GM19372 (cell line): ENCODE measurements around the gene EEF2.
A peak's percentile ranks its signal among the peaks of the same experiment; 100 is the strongest.
"Not testable (repeated sequence)": the region's sequence is repeated elsewhere in the genome, so short reads cannot be mapped to it uniquely, and the experiment has no call there.

ENCODE experiments used
- ATAC-seq: cut with Tn5 transposase; IDR thresholded peaks from one replicate; pipeline ENCODE4 v1.9.1; 2021; ENCODE audit warnings: mild to moderate bottlenecking, low read depth, moderate library complexity; ENCODE audit not compliant: unreplicated experiment

EEF2 gene

DNA sequence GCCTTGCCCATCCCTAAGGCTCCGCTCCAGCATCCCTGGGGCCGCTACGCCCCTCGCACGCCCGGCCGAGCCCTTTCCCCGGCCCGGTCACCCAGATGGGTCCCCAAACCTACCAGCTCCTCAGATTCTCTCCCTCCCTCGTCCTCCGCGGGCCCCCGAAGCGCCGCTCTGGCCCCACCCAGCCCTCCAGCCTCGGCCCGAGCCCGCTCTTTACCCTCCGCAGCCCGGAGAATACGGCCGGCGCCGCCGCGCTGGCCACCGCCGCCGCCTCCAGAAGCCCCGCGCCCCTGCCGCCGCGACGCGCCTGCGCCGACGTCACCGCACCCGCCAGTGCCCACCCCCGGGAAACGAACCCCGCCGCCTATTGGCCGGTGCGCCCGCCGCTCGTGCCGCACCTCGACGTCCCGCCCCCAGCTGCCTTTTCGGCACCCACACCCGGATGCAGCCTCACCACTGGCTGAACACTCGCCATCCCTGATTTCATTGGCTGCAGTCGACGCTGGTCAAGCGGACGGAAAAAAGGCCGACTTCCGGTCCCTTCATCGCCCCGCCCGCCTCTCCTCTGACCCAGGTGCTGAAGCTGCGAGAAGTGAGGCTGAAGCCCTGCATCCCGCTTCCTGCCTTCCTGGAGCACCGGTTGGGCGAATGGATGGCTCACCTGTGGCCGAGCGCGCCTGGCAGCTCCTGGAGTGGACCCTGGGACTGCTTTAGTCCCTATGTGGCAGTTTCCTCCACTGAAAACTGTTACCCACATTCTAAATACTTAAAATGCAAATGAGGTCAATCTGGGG lies 14.3 kb downstream of the EEF2 start, which contains the start of gene DAPK3:
Gene DAPK3 (minus strand): TSS at position 292 of the 791 bp plus-strand sequence. CDS start 1,364 bp downstream, outside the sequence.
- peak; percentile 96 for ATAC-seq

DNA sequence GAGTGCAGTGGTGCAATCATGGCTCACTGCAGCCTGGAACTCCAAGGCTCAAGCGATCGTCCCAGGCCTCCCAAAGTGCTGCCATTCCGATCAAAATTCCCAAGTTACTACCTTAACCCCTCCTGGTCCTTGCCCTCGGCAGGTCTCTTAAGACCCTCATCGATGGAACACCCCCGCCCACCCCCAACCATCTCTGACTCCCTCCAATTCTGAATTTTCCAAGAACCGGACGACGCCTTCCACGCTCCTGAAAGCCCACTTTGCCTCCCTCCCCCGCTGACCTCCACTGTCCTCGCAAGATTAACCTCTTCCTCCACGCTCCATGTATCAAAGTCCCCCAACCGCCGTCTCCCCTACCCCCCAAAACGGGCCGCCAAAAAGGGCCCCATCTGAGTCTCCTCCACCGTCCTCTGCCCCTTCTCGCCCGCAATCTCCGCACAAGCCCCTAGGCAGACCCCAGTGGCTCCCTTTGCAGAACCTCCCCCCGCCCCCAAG lies 14.9 kb downstream of the EEF2 start:
- no peak for ATAC-seq

DNA sequence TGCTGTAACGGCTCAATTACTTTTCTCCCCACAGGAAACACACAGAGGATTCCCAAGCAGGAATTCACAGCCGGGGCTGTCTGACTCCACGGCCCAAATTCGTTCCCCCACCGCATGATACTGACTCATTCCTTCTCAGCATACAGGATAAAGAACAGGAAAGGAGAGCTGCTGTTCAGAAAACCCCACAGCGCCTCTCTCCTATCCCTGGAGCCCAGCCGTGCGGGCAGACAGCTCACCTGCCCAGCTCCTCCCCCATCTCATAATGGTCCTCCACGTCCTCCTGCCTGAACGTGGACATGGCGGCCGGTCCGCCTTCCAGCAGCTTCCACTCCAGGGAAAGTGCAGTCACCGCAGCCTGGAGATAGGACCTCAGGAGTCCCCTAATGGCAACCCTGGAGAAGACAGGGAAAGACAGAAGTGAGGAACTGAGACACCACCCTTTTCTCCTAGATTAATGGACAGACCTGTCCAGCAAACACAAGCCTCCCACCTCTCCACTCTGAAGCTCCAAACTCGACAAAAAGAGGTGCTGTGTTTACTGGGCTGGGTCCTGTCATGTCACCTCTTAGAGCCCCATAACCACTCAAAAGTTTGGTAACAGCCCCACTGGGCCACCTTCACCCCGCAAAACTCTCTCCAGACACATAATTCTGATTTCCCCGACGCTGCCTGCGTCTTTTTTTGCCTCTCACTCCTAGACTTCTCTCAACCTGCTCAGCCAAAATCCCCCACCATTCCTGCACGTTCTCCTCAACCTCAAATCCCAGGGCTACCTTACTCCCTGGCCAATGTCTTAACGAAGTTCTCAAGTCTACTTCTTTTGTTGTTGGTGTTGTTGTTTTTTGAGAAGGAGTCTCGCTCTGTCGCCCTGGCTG lies 15.6 kb downstream of the EEF2 start:
- no peak for ATAC-seq

DNA sequence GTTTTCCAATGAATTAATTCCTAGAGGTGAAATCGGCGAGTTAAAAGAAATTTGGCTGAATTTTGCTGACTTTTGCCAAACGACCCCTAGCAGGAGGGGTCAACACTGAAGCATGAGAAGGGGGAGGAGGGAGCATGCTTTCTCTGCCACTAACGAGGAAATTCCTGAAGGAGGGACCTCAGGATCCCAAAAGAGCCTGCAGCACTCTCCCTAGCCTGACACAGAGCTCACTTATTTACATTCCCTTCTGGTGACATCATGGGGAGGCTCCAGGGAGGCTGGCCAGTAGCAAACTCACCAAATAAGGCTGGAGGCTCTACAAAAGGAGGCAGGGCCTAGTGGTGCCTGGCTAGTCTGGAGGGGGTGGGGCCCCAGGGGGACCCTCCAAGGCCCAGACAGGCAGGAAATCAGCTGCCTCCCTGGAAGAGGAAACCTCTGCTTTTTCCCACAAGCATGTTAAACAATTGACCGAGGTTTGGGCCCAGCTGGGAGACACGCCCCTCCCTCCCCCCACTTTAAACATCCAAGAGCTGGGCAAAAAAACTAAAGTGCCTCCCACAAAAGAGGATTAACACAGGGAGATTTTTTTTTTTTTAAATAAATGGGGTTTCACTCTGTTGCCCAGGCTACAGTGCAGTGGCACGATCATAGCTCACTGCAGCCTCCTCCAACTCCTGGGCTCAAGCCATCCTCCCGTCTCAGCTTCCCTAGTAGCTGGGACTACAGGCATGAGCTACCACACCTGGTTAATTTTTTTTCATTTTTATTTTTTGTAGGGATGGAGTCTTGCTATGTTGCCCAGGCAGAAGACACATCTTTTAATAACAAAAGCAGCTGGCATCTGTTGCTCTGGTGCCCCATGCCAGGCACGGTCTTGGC lies 16.5 kb downstream of the EEF2 start:
- ATAC-seq: no peak

DNA sequence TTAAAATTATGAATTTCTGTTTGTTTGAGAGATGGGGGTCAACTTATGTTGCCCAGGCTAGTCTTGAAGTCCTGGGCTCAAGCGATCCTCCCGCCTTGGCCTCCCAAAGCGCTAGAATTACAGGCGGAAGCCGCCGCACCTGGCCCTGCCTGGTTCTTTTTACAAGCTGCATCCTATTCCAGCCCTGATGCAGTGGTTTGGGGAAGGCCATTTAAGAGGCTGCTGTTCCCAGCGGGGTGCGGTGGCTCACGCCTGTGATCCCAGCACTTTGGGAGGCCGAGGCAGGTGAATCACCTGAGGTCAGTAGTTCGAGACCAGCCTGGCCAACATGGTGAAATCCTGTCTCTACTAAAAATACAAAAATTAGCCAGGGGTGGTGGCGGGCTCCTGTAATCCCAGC lies 17.3 kb downstream of the EEF2 start:
- ATAC-seq: not testable (repeated sequence)

DNA sequence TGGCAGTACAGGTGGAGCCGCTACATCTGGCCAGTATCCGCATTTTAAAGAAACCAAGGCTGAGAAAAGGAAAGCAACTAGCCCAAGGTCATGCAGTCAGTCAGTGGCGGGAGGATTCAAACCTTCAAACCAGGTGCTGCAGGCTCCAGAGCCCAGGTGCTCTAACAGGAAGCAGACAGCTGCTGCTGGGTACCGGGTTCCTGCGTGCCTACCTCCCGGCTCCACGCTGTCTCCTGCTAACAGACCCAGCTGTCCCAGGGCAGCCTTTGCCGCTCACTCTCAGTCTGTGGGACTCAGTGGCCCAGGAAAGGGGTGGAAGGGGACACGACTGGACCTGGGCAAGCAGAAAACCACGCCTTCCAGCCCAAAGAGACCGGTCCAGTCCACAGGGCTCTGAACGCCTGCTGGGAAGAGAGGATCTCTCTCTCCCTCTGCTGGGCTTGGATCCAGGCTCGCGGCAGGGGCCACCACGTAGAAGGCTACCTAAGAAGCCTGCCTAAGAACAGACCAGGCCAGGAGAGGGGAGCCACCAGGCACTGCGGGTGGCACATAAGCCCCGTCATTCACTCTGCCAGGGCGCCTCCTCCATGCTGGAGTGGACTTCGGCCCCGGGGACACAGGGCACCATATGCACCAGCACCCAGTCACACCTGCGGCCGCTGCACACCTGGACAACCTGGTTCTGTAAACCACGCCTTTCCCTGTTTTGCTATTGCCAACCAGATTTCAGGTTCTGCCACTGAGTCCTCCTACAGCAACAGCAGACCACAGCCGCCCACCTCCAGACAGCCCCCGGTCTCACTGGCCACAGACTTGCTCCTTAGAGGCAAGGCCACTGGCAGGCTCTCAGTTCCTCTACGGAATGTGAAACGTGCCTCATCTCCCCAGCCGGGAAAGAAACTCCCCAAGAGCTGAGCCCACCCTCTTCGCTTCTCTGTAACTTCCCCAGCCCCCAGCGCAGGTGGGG lies 18.9 kb downstream of the EEF2 start:
- ATAC-seq: no peak

DNA sequence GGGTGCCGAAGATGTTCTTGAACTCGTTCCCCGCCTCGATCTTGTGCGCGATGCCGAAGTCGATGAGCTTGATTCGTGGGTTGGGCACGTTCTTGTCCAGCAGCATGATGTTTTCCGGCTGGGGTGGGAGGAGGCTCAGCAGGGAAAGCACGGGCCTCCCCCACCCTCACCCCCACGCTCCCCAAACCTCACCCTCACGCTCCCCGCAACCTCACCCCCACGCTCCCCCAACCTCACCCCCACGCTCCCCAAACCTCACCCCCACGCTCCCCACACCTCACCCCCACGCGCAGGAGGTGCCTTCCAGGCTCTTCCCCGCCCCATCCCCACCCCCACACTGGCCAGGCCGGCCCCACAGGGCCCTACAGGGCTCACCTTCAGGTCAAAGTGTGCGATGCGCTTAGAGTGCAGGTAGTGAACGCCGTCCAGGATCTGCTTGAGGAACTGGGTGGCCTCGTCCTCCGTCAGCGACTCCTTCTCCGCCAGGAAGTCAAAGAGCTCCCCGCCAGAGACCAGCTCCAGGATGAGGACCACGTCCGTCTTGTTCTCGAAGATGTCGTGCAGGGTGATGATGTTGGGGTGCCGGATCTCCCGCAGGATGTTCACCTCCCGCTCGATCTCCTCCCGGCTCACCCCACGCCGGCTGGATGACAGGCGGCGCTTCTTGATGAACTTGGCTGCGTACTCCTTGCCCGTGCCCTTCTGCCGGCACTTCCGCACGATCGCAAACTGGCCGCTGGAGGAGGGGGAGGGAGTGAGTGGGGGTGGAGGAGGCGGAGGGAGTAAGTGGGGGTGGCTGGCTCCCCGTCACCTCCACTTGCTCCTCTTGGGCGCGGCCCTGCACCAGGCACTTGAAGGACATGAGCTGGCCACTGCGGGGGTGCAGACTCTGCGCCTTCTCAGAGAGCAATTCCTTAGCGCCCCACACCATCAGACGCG lies 20.7 kb downstream of the EEF2 start:
- no peak for ATAC-seq

DNA sequence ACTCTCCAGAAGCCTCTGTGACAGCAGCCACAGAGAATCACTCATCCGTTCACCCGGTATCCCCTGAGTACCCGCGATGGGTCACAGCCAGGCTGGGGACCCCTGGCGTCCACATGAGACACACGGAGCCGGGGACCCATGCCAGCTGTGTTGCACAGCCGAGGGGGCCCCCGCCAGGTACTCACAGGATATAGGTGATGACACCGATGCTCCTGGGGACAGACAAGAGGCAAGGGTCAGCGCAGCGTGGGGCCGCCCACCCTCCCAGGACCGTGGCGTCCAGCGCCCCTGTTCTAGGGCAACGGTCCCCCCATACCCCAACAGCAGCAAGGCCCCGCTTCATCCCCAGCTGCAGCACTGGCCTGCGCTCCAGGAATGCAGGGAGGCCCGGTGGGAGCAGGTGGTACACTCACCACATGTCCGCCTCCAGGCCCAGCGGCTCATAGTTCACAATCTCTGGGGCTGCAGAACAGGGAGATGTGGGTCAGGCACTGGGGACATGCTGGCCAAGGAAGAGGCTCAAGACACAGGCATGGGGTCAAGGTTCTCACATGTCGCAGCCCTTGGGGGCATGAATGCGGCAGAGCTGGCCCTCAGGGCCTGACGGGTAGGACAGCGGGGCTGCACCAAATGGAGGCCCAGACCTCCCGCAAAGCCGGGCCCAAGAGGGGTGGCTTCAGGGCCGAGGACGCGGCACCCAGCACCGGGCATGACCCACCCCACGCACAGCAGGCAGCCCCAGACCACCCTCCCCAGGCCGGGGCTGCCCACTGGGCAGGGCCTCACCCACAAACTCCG lies 21.6 kb downstream of the EEF2 start:
- no peak for ATAC-seq

DNA sequence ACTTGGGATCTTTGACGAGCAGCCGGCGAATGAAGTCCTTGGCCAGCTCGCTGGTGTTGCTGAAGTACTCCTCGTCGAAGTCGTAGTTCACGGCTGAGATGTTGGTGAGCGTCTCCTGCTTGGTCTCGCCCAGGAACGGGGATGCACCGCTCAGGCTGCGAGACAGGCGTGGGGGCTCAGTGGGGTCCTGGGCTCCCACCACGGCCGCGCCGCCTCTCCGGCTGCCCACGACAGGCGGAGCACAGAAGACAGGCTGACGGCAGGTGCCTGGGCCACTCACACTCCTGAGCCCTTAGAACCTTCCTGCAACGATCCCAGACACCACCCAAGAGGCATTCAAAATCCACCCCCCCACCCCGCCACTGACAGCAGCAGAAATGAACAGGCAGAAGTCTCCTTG lies 24.3 kb downstream of the EEF2 start:
- ATAC-seq: no peak

DNA sequence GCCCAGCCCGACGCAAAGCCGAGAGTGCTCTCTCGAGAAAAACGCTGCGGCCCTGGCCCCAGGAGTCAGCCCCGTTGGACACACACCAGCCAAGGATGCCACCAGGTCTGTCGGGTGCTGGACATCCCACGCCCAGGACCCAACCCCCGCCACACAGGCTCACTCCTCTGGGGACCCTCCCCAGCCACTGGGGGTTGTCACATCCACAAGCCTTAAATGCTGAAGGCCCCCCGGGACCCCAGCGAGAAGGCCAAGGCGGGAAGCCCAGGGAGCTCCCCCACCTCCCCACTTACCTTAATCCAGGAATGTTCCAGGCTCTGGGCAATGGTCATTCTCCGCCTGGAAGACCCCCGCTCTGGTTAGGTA lies 25.5 kb downstream of the EEF2 start:
- no peak for ATAC-seq

DNA sequence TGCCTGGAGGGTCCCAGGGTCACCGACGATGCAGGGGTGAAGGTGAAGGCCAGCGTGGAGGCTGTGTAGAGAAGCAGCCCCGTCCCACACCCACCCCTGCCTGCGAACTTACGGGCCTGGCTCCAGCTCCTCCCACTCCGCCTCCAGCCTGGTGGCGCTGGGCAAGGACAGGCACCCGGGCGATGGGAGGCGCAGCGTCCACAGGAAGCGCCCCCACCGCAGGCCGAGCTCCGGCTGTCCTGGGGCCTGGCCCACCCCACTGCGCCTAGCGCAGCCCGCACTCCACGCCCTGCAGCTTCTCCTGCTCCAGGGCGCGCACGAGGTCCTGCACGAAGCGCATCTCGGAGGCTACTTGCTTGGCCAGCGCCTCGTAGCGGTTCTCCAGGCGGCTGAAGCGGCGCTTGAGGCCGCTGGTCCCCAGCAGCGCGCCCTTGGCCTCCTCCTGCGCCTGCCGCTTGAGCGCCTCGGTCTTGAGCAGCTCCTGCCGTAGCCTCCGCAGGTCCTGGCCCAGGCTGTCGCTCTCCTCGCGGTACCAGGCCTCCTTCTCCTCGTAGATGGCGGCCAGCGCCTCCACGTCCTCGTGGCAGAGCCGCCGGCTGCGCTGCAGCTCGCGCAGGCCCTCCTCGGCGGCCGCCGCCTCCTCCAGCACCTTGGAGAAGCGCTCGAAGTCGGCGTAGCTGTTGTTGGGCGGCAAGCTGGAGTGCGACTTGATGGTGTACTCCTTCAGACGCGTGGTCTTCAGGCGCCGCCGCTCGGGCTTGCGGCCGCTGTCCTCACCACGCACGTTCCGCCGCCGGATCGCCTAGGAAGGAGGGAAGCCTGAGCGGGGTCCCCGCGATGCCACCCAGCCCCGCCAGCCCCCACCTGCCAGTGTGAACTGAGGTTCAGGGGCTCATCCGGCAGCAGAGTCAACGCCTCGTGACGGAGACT lies 26.2 kb downstream of the EEF2 start:
- no peak for ATAC-seq

DNA sequence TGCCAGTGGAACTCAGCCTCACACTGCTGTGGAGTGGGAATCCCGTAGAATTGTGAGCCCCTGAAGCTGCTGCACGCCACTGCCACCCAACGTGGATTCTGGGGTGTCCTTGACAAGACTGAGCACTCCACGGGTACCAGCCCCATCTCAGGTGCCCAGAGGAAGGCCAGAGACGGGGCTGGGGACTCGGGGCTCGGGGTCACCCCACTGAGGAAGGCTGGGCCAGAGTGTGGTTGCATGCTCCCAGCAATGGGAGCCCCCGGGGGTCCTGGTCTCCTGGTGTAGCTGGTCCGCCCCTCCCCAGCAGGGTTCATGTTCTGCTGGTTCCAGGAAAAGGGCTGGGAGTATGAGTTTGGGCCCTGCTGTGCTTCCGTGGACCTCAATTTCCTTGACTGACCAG lies 29.6 kb downstream of the EEF2 start:
- no peak for ATAC-seq

DNA sequence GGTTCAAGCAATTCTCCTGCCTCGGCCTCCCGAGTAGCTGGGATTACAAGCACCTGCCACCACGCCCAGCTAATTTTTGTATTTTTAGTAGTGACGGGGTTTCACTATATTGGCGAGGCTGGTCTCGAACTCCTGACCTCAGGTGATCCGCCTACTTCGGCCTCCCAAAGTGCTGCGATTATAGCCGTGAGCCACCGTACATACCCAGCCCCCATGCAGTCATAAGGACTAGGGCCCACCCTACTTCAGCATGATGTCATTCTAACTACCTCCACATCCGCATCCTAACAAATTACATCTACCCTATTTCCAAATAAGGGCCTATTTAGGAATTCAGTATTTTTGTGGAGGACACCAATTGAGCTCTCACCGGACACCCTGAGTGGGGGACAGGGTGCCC lies 30.0 kb downstream of the EEF2 start:
- ATAC-seq: not testable (repeated sequence)

DNA sequence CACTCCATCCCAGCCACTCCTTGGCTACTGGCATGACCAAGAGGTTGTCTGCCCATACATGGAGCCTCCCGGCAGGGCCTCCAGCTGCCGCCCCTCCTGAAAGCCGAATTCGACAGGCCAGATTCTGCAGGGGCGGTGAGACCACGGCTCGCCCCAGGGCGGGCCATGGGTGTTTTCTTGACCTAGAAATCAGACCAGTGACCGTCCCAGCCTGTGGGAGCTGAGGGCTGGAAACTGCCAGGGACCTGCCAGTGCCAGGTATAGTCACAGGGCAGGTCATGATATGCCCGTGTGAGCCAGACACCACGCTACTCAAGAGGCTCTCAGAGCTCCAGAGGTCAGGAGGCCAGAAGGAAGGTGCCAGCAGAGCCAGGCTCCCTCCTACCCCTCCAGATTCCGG lies 31.2 kb downstream of the EEF2 start:
- ATAC-seq: no peak

DNA sequence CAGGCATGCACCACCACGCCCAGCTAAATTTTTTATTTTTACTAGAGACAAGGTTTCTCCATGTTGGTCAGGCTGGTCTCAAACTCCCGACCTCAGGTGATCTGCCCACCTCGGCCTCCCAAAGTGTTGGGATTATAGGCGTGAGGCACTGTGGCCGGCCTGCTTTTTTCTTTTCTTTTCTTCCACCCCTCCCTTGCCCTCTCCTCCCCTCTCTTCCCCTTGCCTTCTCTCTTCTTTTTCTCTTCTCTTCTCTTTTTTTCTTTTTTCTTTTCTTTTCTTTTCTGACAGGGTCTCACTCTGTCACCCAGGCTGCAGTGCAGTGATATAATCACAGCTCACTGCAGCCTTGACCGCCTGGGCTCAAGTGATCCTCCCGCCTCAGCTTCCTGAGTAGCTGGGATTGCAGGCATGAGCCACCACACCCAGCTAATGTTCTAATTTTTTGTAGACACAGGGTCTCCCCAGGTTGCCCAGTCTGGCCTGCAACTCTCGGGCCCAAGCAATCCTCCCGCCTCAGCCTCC lies 32.4 kb downstream of the EEF2 start:
- ATAC-seq: not testable (repeated sequence)
